ENCODE measurements around the gene CIC.

CIC gene

GRCh38 chr19:42278452-42279154 lies 9.6 kb downstream of the CIC start:
- no peak for DNase-seq

- DNase-seq, result no peak
These were observed 10.3 kb downstream of the CIC start for GRCh38 chr19:42279155-42279901.

GRCh38 chr19:42279902-42280814 lies 11.1 kb downstream of the CIC start:
- DNase-seq, result peak; percentile 81 to 82

- no peak for DNase-seq
These were observed 11.7 kb downstream of the CIC start for GRCh38 chr19:42280815-42281145.

GRCh38 chr19:42281146-42281826 lies 12.2 kb downstream of the CIC start:
- no peak for DNase-seq

- DNase-seq, result no peak
These were observed 13.0 kb downstream of the CIC start for GRCh38 chr19:42281827-42282762.

GRCh38 chr19:42282819-42283187 lies 13.8 kb downstream of the CIC start:
- DNase-seq, result no peak

GRCh38 chr19:42283188-42284065 lies 14.4 kb downstream of the CIC start:
- DNase-seq, result peak; percentile 92 to 94

- DNase-seq, result peak; percentile 68 to 71
These were observed 15.0 kb downstream of the CIC start for GRCh38 chr19:42284066-42284501.

GRCh38 chr19:42284591-42285341 lies 15.7 kb downstream of the CIC start:
- no peak for DNase-seq

GRCh38 chr19:42285541-42285941 lies 16.5 kb downstream of the CIC start:
- no peak for DNase-seq

- no peak for DNase-seq
These were observed 16.9 kb downstream of the CIC start for GRCh38 chr19:42285988-42286348.

- no peak for DNase-seq
These were observed 17.4 kb downstream of the CIC start for GRCh38 chr19:42286349-42287016.

- no peak for DNase-seq
These were observed 18.2 kb downstream of the CIC start for GRCh38 chr19:42287017-42287826.

- DNase-seq, result no peak
These were observed 18.7 kb downstream of the CIC start for GRCh38 chr19:42287827-42288107.

- DNase-seq, result no peak
These were observed 19.3 kb downstream of the CIC start for GRCh38 chr19:42288387-42288786.

- no peak for DNase-seq
These were observed 20.0 kb downstream of the CIC start for GRCh38 chr19:42288881-42289555.

GRCh38 chr19:42289556-42290041 lies 20.5 kb downstream of the CIC start:
- DNase-seq, result no peak

Measured in stimulated activated CD4-positive, alpha-beta T cell treated with anti-CD3 and anti-CD28 coated beads, Interleukin-2, amount 100 ng/mL, for 48 hours (primary cell).